ENCODE results near the gene MAML1. TPM values are rescaled to one million over a fixed set of nuclear protein-coding genes. Genes with fewer than 3 reads are reported as not detected.
A peak's percentile ranks its signal among the peaks of the same experiment; 100 is the strongest.

MAML1 gene
- total and polyA plus RNA-seq, 2 donors (not counting 1 experiment from before 2014, with no cell fraction given): 6.4 to 7.5 TPM

GRCh38 chr5:179794171-179794570, 61.5 kb downstream of the MAML1 start:
- DNase-seq (ENCODE audit: low read depth in 2 of 2): no peak
- H4K20me1 ChIP-seq (ENCODE audit: control insufficient read depth, extremely low read depth, insufficient read depth, low read length): no peaks in the 10 kb centered on the region
- H3K4me3 ChIP-seq (replicated peaks in 1 of 4; ENCODE audit: control extremely low read depth in 1 of 4, insufficient read depth in 1 of 4, low read depth in 3 of 4, low read length in 4 of 4): peak overlapping the region in 1 of 4 experiments; percentile 20
- peak overlapping the region; percentile 44 for H3K4me2 ChIP-seq (ENCODE audit: extremely low read depth, insufficient read depth, low read length)
- no peak for TF ChIP-seq CTCF (conservative IDR thresholded peaks at IDR 0.05 in 1 of 2, IDR thresholded peaks at IDR 0.05 in 1 of 2; ENCODE audit: low read depth in 1 of 2, low read length in 2 of 2)
- H3K27me3 ChIP-seq (ENCODE audit: control insufficient read depth, insufficient read depth, low read length): no peaks in the 10 kb centered on the region
- peaks cover 17% of the 10 kb centered on the region for H3K36me3 ChIP-seq (ENCODE audit: control insufficient read depth, insufficient read depth, low read length)
- no peak overlapping the region for H3K27ac ChIP-seq (ENCODE audit: insufficient read depth, low read length)
- no peak overlapping the region for H2AFZ ChIP-seq (ENCODE audit: low read length)
- H3K9ac ChIP-seq (ENCODE audit: insufficient read depth, low read length): no peak overlapping the region
- no peaks in the 10 kb centered on the region for H3K79me2 ChIP-seq (ENCODE audit: control insufficient read depth, insufficient read depth, low read length)
- H3K9me3 ChIP-seq (ENCODE audit: control insufficient read depth, insufficient read depth, low read depth, low read length): no peaks in the 10 kb centered on the region
- H3K4me1 ChIP-seq (ENCODE audit: control insufficient read depth, extremely low read depth, insufficient read depth, low read length): peaks cover 6% of the 10 kb centered on the region

- peaks cover 20% of the 10 kb centered on the region for H3K36me3 ChIP-seq (ENCODE audit: control insufficient read depth, insufficient read depth, low read length)
- no peak overlapping the region for H3K27ac ChIP-seq (ENCODE audit: insufficient read depth, low read length)
- no peaks in the 10 kb centered on the region for H3K27me3 ChIP-seq (ENCODE audit: control insufficient read depth, insufficient read depth, low read length)
- H2AFZ ChIP-seq (ENCODE audit: low read length): no peak overlapping the region
- no peaks in the 10 kb centered on the region for H3K9me3 ChIP-seq (ENCODE audit: control insufficient read depth, insufficient read depth, low read depth, low read length)
- no peak overlapping the region for H3K9ac ChIP-seq (ENCODE audit: insufficient read depth, low read length)
- no peak for TF ChIP-seq EZH2 (IDR thresholded peaks at IDR 0.05; ENCODE audit: low read length, missing control alignments)
- no peak for TF ChIP-seq CTCF (conservative IDR thresholded peaks at IDR 0.05 in 1 of 2, IDR thresholded peaks at IDR 0.05 in 1 of 2; ENCODE audit: low read depth in 1 of 2, low read length in 2 of 2)
- no peaks in the 10 kb centered on the region for H3K79me2 ChIP-seq (ENCODE audit: control insufficient read depth, insufficient read depth, low read length)
- H3K4me1 ChIP-seq (ENCODE audit: control insufficient read depth, extremely low read depth, insufficient read depth, low read length): peaks cover 6% of the 10 kb centered on the region
- H3K4me2 ChIP-seq (ENCODE audit: extremely low read depth, insufficient read depth, low read length): peak overlapping the region; percentile 44
- H3K4me3 ChIP-seq (replicated peaks in 1 of 4; ENCODE audit: control extremely low read depth in 1 of 4, insufficient read depth in 1 of 4, low read depth in 3 of 4, low read length in 4 of 4): no peak overlapping the region
- no peak for DNase-seq (ENCODE audit: low read depth in 2 of 2)
- H4K20me1 ChIP-seq (ENCODE audit: control insufficient read depth, extremely low read depth, insufficient read depth, low read length): no peaks in the 10 kb centered on the region
Measured at GRCh38 chr5:179794575-179794974, 62.0 kb downstream of the MAML1 start.

DNA sequence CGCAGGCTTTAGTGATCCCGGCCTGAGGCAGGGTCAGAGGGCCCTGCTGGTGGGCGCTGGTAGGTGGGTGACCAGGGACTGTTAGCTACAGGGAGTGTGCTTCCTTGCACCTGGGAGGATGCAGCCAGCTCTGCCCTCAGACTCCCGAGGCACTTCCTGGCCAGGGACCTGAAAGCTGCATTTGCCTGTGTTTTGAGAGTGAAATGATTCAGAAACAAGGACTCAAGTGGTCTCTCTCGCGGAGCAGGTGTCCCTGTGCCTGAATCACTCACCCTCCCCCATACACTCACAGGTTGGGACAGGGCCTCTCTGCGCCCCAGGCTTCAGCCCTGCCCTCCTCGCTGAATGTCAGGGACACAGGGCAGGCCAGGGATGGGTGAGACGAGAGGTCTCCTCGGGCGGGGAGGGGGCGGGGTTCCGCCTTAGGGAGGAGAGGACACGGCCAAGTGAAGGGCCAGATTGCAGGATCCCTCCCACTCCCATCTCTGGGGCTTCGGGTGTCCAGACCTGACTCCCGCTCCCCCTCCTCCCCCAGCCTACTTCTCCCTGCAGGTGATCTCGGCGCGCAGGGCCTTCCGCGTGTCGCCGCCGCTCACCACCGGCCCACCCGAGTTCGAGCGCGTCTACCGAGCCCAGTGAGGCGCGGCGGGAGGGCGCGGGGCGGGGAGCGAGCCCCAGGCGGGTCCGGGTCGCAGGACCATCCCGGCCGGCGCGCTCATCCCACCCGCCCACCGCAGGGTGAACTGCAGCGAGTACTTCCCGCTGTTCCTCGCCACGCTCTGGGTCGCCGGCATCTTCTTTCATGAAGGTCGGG, 62.6 kb downstream of the MAML1 start:
- Histone ChIP-seq H3K4me3 (replicated peaks in 1 of 4; ENCODE audit: control extremely low read depth in 1 of 4, insufficient read depth in 1 of 4, low read depth in 3 of 4, low read length in 4 of 4) (peak overlapping the region; percentile 23 to 61 (median 42)), H3K27me3 (ENCODE audit: control insufficient read depth, insufficient read depth, low read length) (no peaks in the 10 kb centered on the region), H3K4me1 (ENCODE audit: control insufficient read depth, extremely low read depth, insufficient read depth, low read length) (peaks cover 6% of the 10 kb centered on the region), H2AFZ (ENCODE audit: low read length) (no peak overlapping the region), H3K9ac (ENCODE audit: insufficient read depth, low read length) (peak overlapping the region; percentile 58), H3K4me2 (ENCODE audit: extremely low read depth, insufficient read depth, low read length) (peak overlapping the region; percentile 80), H4K20me1 (ENCODE audit: control insufficient read depth, extremely low read depth, insufficient read depth, low read length) (no peaks in the 10 kb centered on the region), H3K27ac (ENCODE audit: insufficient read depth, low read length) (no peak overlapping the region), H3K36me3 (ENCODE audit: control insufficient read depth, insufficient read depth, low read length) (peaks cover 27% of the 10 kb centered on the region), H3K9me3 (ENCODE audit: control insufficient read depth, insufficient read depth, low read depth, low read length) (no peaks in the 10 kb centered on the region), H3K79me2 (ENCODE audit: control insufficient read depth, insufficient read depth, low read length) (no peaks in the 10 kb centered on the region)
- TF ChIP-seq CTCF (conservative IDR thresholded peaks at IDR 0.05 in 1 of 2, IDR thresholded peaks at IDR 0.05 in 1 of 2; ENCODE audit: low read depth in 1 of 2, low read length in 2 of 2) (no peak), EZH2 (IDR thresholded peaks at IDR 0.05; ENCODE audit: low read length, missing control alignments) (no peak)
- DNase-seq (ENCODE audit: low read depth in 2 of 2): no peak
